Choroid plexus epithelial cell (primary cell): ENCODE measurements around the gene UNC119.

Experiments
- DNase-seq: peaks from one replicate; pipeline ENCODE4 v3.0.0-alpha.2; 2010; ENCODE audit warnings: low read depth
- H3K4me3 ChIP-seq: 2 replicates; pipeline ENCODE4 v1.5.1; 2011; ENCODE audit warnings: low read depth, mild to moderate bottlenecking, control low read depth, low read length, moderate library complexity
- CTCF ChIP-seq: conservative IDR thresholded peaks from 2 replicates; pipeline ENCODE4 v1.5.1; 2011; ENCODE audit warnings: low read depth, mild to moderate bottlenecking, control low read depth, inconsistent platforms, low read length, moderate library complexity

The UNC119 gene

GRCh38 chr17:28541439-28541838 is 11.0 kb downstream of the UNC119 start:
- H3K4me3 ChIP-seq, result no peak overlapping the region
- TF ChIP-seq CTCF, result no peak
- DNase-seq, result no peak

GRCh38 chr17:28540231-28540630 is 12.2 kb downstream of the UNC119 start:
- TF ChIP-seq CTCF, result no peak
- no peak overlapping the region for H3K4me3 ChIP-seq
- DNase-seq, result no peak

- no peak for TF ChIP-seq CTCF
- H3K4me3 ChIP-seq, result no peak overlapping the region
- DNase-seq, result no peak
Observed at GRCh38 chr17:28538296-28538895, 14.0 kb downstream of the UNC119 start.

GRCh38 chr17:28537219-28537610 is 15.2 kb downstream of the UNC119 start:
- TF ChIP-seq CTCF, result no peak
- DNase-seq, result no peak
- H3K4me3 ChIP-seq, result no peak overlapping the region

GRCh38 chr17:28536532-28537218 is 15.7 kb downstream of the UNC119 start:
- DNase-seq, result no peak

GRCh38 chr17:28534740-28535375 is 17.6 kb downstream of the UNC119 start:
- DNase-seq, result no peak
- no peak for TF ChIP-seq CTCF
- no peak overlapping the region for H3K4me3 ChIP-seq

More at GRCh38 chr17:28536532-28537218, 15.7 kb downstream of the UNC119 start:
- TF ChIP-seq CTCF, result no peak
- no peak overlapping the region for H3K4me3 ChIP-seq
